ENCODE measurements around the gene KIAA1671.

KIAA1671 gene

GRCh38 chr22:25208328-25208727 is 255.8 kb downstream of the KIAA1671 start:
- Histone ChIP-seq H3K27ac (ENCODE audit: low read depth, low read length, poor library complexity, severe bottlenecking) (no peak overlapping the region), H3K9ac (ENCODE audit: low read length) (no peak overlapping the region), H3K9me3 (ENCODE audit: low read length) (no peaks in the 10 kb centered on the region), H3F3A (ENCODE audit: insufficient read depth, low read length) (no peaks in the 10 kb centered on the region), H3K36me3 (ENCODE audit: insufficient read depth, low read length) (no peaks in the 10 kb centered on the region), H3K27me3 (ENCODE audit: insufficient read depth, low read length) (no peaks in the 10 kb centered on the region), H3K4me1 (ENCODE audit: insufficient read depth, low read length, severe bottlenecking) (no peaks in the 10 kb centered on the region), H3K9me2 (ENCODE audit: low read depth, low read length) (no peaks in the 10 kb centered on the region), H3K4me2 (ENCODE audit: low read length) (no peak overlapping the region), H3K79me2 (ENCODE audit: insufficient read depth, low read length) (no peaks in the 10 kb centered on the region), H3K4me3 (ENCODE audit: low read depth, low read length, poor library complexity, severe bottlenecking) (no peak overlapping the region), H2AFZ (ENCODE audit: low read length) (no peak overlapping the region), H4K20me1 (ENCODE audit: insufficient read depth, low read length) (no peaks in the 10 kb centered on the region)
- no peak for TF ChIP-seq CTCF (IDR thresholded peaks at IDR 0.05; ENCODE audit: low read length)
- no peak for TF ChIP-seq EZH2 (IDR thresholded peaks at IDR 0.05; ENCODE audit: borderline replicate concordance, low read length)

DNA sequence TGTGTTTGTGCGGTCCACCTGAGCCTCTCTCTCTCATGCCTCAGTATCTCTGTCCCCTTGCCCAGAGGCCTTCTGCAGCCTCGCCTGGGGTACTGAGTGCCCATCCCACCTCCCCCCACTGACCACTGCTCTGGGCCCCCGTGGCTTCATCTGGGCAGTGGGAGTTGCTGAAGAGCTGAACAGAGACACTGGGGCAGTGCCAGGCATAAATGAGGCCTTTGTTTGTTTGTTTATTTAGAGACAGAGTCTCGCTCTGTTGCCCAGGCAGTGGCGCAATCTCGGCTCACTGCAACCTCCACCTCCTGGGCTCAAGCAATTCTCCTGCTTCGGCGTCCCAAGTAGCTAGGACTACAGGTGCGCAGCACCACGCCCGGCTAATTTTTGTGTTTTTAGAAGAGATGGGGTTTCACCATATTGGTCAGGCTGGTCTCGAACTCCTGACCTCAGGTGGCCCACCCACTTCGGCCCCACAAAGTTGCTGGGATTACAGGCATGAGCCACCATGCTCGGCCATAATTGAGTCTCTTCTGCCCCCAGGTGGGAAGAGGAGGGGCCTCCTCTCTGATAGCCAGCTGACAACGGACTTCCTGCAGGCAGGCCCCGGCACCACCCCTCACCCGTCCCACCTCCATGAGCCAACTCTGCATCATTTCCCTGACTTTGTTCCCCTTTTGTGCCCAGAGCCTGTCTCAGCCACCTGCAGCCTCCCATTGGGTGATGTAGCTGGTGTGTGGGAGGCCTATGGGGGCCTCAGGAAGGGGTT is 256.4 kb downstream of the KIAA1671 start:
- Histone ChIP-seq H3K27ac (ENCODE audit: low read depth, low read length, poor library complexity, severe bottlenecking) (no peak overlapping the region), H3K4me2 (ENCODE audit: low read length) (no peak overlapping the region), H4K20me1 (ENCODE audit: insufficient read depth, low read length) (no peaks in the 10 kb centered on the region)

DNA sequence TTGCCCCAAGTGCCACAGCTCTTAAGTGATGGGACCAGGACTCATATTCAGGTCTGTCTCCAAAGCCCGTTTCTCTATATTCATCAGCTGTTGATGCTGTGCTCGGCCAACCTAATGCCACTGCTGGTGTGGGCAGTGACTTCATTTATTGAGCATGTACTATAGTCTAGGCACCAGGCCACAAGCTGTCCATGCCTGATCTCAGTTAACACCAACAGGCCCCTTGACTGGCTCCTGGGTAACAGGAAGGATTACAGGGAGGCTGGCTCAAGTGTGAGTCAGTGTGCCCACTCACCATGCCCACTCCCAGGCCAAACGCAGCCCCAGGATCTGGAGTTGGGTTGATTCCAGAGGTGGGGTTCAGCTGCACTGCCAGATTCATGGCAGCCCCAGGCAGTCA is 258.3 kb downstream of the KIAA1671 start:
- Histone ChIP-seq H2AFZ (ENCODE audit: low read length) (no peak overlapping the region), H3K4me1 (ENCODE audit: insufficient read depth, low read length, severe bottlenecking) (no peaks in the 10 kb centered on the region), H3K9me2 (ENCODE audit: low read depth, low read length) (no peaks in the 10 kb centered on the region), H3K4me2 (ENCODE audit: low read length) (no peak overlapping the region), H3K9me3 (ENCODE audit: low read length) (no peaks in the 10 kb centered on the region), H3K27me3 (ENCODE audit: insufficient read depth, low read length) (no peaks in the 10 kb centered on the region), H3K36me3 (ENCODE audit: insufficient read depth, low read length) (no peaks in the 10 kb centered on the region), H3F3A (ENCODE audit: insufficient read depth, low read length) (no peaks in the 10 kb centered on the region), H3K9ac (ENCODE audit: low read length) (no peak overlapping the region), H4K20me1 (ENCODE audit: insufficient read depth, low read length) (no peaks in the 10 kb centered on the region), H3K27ac (ENCODE audit: low read depth, low read length, poor library complexity, severe bottlenecking) (no peak overlapping the region), H3K79me2 (ENCODE audit: insufficient read depth, low read length) (no peaks in the 10 kb centered on the region), H3K4me3 (ENCODE audit: low read depth, low read length, poor library complexity, severe bottlenecking) (no peak overlapping the region)
- TF ChIP-seq CTCF (IDR thresholded peaks at IDR 0.05; ENCODE audit: low read length) = no peak
- TF ChIP-seq EZH2 (IDR thresholded peaks at IDR 0.05; ENCODE audit: borderline replicate concordance, low read length) = no peak

More for the DNA sequence above, 256.4 kb downstream of the KIAA1671 start:
- H2AFZ ChIP-seq (ENCODE audit: low read length) = no peak overlapping the region
- no peak for TF ChIP-seq CTCF (IDR thresholded peaks at IDR 0.05; ENCODE audit: low read length)
- TF ChIP-seq EZH2 (IDR thresholded peaks at IDR 0.05; ENCODE audit: borderline replicate concordance, low read length) = no peak
- H3K79me2 ChIP-seq (ENCODE audit: insufficient read depth, low read length) = no peaks in the 10 kb centered on the region
- H3K4me3 ChIP-seq (ENCODE audit: low read depth, low read length, poor library complexity, severe bottlenecking) = no peak overlapping the region
- no peaks in the 10 kb centered on the region for H3K27me3 ChIP-seq (ENCODE audit: insufficient read depth, low read length)
- H3K9me3 ChIP-seq (ENCODE audit: low read length) = no peaks in the 10 kb centered on the region
- no peaks in the 10 kb centered on the region for H3K9me2 ChIP-seq (ENCODE audit: low read depth, low read length)
- no peak overlapping the region for H3K9ac ChIP-seq (ENCODE audit: low read length)
- no peaks in the 10 kb centered on the region for H3K4me1 ChIP-seq (ENCODE audit: insufficient read depth, low read length, severe bottlenecking)
- no peaks in the 10 kb centered on the region for H3F3A ChIP-seq (ENCODE audit: insufficient read depth, low read length)
- no peaks in the 10 kb centered on the region for H3K36me3 ChIP-seq (ENCODE audit: insufficient read depth, low read length)
